Smooth muscle cell (in vitro differentiated cells): Measurements from ENCODE around the gene CEP192. TPM values are rescaled to one million over a fixed set of nuclear protein-coding genes. Genes with fewer than 3 reads are reported as not detected.

Experiments
- DNase-seq: peaks from one replicate; lab custom pipeline; 2025; ENCODE audit not compliant: unreplicated experiment; lab: John Stamatoyannopoulos, UW
- H2AFZ ChIP-seq: fragments of 200-600 bp; sonication (generic); 2 replicates; pipeline ENCODE4 v1.6.0; 2016; ENCODE audit warnings: antibody characterized with exemption, low read depth, mild to moderate bottlenecking
- H3F3A ChIP-seq: fragments of 200-600 bp; sonication (generic); 2 replicates; pipeline ENCODE4 v1.6.0; 2017; ENCODE audit warnings: antibody characterized with exemption, low read depth
- H3K27ac ChIP-seq: fragments of 200-600 bp; sonication (generic); 2 replicates; pipeline ENCODE4 v1.5.1; 2016; ENCODE audit warnings: low read depth, mild to moderate bottlenecking
- H3K27me3 ChIP-seq: fragments of 200-600 bp; sonication (generic); 2 replicates; pipeline ENCODE4 v1.6.1; 2016; ENCODE audit warnings: low read depth, mild to moderate bottlenecking
- H3K36me3 ChIP-seq: fragments of 200-600 bp; sonication (generic); 2 replicates; pipeline ENCODE4 v1.5.1; 2016; ENCODE audit warnings: low read depth
- H3K4me1 ChIP-seq: fragments of 200-600 bp; sonication (generic); 2 replicates; pipeline ENCODE4 v1.5.1; 2016; ENCODE audit warnings: low read depth
- H3K4me2 ChIP-seq: fragments of 200-600 bp; sonication (generic); 2 replicates; pipeline ENCODE4 v1.6.0; 2016; ENCODE audit warnings: mild to moderate bottlenecking
- H3K4me3 ChIP-seq: fragments of 200-600 bp; sonication (generic); 2 replicates; pipeline ENCODE4 v1.5.1; 2016; ENCODE audit warnings: mild to moderate bottlenecking
- H3K79me2 ChIP-seq: fragments of 200-600 bp; sonication (generic); 2 replicates; pipeline ENCODE4 v1.6.0; 2016; ENCODE audit warnings: low read depth, mild to moderate bottlenecking
- H3K9ac ChIP-seq: fragments of 200-600 bp; sonication (generic); 2 replicates; pipeline ENCODE4 v1.6.0; 2016; ENCODE audit warnings: low read depth
- H3K9me3 ChIP-seq: fragments of 200-600 bp; sonication (generic); replicated peaks from 2 replicates; pipeline ENCODE4 v1.5.1; 2016; ENCODE audit warnings: low read depth
- H4K20me1 ChIP-seq: fragments of 200-600 bp; sonication (generic); 2 replicates; pipeline ENCODE4 v1.6.0; 2016; ENCODE audit warnings: low read depth
- CTCF ChIP-seq: fragments of 200-600 bp; sonication (generic); IDR thresholded peaks from 2 replicates; pipeline ENCODE4 v1.5.1; 2017; ENCODE audit warnings: borderline replicate concordance, mild to moderate bottlenecking, antibody characterized with exemption; ENCODE audit not compliant: insufficient read depth, poor library complexity, severe bottlenecking
- WGBS: methylation state at CpG from one replicate; pipeline ENCODE4 v1.1.7; 2016; ENCODE audit warnings: low lambda C conversion rate; 5-methylcytosine and 5-hydroxymethylcytosine counted together
- polyA plus RNA-seq: library from polyadenylated mRNA; unstranded; fragments of >200 nt; fragmentation: Nextera tagmentation; extraction: Ambion mirVana; gene quantifications from 2 replicates; pipeline ENCODE4 v1.2.1, GENCODE V29; 2016
- total RNA-seq: library from RNA; depleted of rRNA; stranded (reverse); fragments of >200 nt; gene quantifications from 2 replicates; pipeline ENCODE4 v1.2.3, GENCODE V29; 2014

CEP192 gene
- total and polyA plus RNA-seq, 2 experiments from 2014 or later: 4.1 to 22.2 TPM

DNA sequence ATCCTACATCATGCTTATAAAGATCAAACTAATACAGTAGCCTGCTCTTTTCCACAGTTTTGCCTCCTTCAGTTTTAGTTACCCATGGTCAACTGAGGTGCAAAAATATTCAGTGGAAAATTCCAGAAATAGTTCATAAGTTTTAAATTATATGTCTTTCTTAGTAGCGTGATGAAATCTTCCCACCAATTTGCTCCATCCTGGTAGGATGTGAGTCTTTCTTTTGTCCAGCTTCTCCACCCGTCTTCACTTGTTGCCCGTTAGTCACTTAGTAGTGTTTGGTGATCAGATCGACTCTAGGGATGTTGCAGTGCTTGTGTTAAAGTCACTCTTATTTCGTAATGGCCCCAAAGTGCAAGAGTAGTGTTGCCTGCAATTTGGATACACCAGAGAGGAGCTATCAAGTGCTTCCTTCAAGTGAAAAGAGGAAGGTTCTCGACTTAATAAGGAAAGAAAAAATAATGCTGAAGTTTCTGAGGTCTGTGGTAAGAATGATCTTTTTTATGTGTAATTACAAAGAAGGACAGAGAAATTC, 57.0 kb downstream of the CEP192 start:
- Histone ChIP-seq H3K27ac (no peak overlapping the region), H4K20me1 (no peaks in the 10 kb centered on the region), H3K4me3 (no peak overlapping the region), H3K4me1 (no peaks in the 10 kb centered on the region), H3K79me2 (no peaks in the 10 kb centered on the region), H3K36me3 (peaks cover 16% of the 10 kb centered on the region), H3K9me3 (no peaks in the 10 kb centered on the region), H3K9ac (no peak overlapping the region), H3F3A (no peaks in the 10 kb centered on the region), H2AFZ (no peak overlapping the region), H3K4me2 (no peak overlapping the region), H3K27me3 (no peaks in the 10 kb centered on the region)
- TF ChIP-seq CTCF: no peak
- DNase-seq: no peak
- 95% methylated on average over 6 of the region's 6 CpGs for WGBS

GRCh38 chr18:13051159-13051558, 60.0 kb downstream of the CEP192 start:
- H3K9me3 ChIP-seq: no peaks in the 10 kb centered on the region
- H2AFZ ChIP-seq: no peak overlapping the region
- TF ChIP-seq CTCF: no peak
- H3F3A ChIP-seq: no peaks in the 10 kb centered on the region
- no peak overlapping the region for H3K4me3 ChIP-seq
- DNase-seq: no peak
- no peak overlapping the region for H3K9ac ChIP-seq
- peaks cover 6% of the 10 kb centered on the region for H3K36me3 ChIP-seq
- no peak overlapping the region for H3K4me2 ChIP-seq
- whole genome bisulfite sequencing: 96% methylated on average over 6 of the region's 6 CpGs
- no peaks in the 10 kb centered on the region for H3K79me2 ChIP-seq
- no peaks in the 10 kb centered on the region for H3K4me1 ChIP-seq
- no peaks in the 10 kb centered on the region for H4K20me1 ChIP-seq
- no peaks in the 10 kb centered on the region for H3K27me3 ChIP-seq
- no peak overlapping the region for H3K27ac ChIP-seq

DNA sequence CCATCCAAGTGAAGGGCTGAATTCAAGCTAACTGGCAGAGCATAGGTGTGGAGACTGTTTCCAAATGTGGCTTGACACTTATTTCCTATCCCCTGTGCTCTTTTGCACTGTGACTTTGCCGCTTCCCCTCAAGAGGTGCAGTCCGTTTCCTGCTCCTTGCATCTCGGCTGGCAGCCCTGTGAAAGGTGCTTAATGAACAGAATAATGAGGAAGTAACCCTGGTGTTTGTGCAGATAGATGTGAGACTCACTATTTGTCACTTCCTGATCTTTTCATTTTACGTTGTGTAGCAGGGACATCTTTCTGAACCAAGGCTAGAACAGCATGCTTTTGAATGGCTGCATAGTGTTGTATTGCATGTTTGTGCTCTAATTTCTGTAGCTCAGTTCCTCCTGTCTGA, 60.8 kb downstream of the CEP192 start:
- no peak overlapping the region for H3K4me2 ChIP-seq
- DNase-seq: no peak
- H3F3A ChIP-seq: no peaks in the 10 kb centered on the region
- no peak for TF ChIP-seq CTCF
- 97% methylated on average over 4 of the region's 4 CpGs for WGBS
- no peaks in the 10 kb centered on the region for H3K27me3 ChIP-seq
- no peak overlapping the region for H3K4me3 ChIP-seq
- H4K20me1 ChIP-seq: no peaks in the 10 kb centered on the region
- no peak overlapping the region for H3K9ac ChIP-seq
- peaks cover 6% of the 10 kb centered on the region for H3K36me3 ChIP-seq
- H3K27ac ChIP-seq: no peak overlapping the region
- H3K9me3 ChIP-seq: no peaks in the 10 kb centered on the region
- H3K4me1 ChIP-seq: no peaks in the 10 kb centered on the region
- H2AFZ ChIP-seq: no peak overlapping the region
- no peaks in the 10 kb centered on the region for H3K79me2 ChIP-seq

DNA sequence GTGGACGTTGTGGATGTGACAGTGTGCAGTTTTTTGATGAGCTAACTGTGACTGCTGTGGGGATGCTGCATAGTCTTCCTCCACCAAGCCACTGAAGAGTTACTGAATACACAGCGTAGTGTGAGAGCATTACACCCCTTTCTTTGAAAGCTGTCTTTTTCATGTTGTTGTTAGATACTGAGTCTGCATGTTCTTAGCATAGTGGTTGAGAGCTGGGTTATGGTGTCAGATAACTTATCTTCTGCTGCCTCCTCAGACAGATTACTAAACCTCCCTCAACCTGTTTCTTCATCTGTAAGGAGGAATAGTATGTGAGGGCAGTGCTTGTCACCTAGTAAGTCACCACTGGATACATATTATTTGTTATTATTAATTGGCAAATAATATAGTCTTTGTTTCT, 63.2 kb downstream of the CEP192 start:
- Histone ChIP-seq H3K4me2 (no peak overlapping the region), H3K27me3 (no peaks in the 10 kb centered on the region), H3K9ac (no peak overlapping the region), H4K20me1 (no peaks in the 10 kb centered on the region), H3K4me3 (no peak overlapping the region), H3K9me3 (no peaks in the 10 kb centered on the region), H3F3A (no peaks in the 10 kb centered on the region), H3K27ac (no peak overlapping the region), H3K79me2 (no peaks in the 10 kb centered on the region), H3K4me1 (no peaks in the 10 kb centered on the region), H2AFZ (no peak overlapping the region), H3K36me3 (peaks cover 6% of the 10 kb centered on the region)
- WGBS: 98% methylated on average over 2 of the region's 2 CpGs
- no peak for DNase-seq
- no peak for TF ChIP-seq CTCF
